ENCODE data around the gene DCAF7.

Gene DCAF7

DNA sequence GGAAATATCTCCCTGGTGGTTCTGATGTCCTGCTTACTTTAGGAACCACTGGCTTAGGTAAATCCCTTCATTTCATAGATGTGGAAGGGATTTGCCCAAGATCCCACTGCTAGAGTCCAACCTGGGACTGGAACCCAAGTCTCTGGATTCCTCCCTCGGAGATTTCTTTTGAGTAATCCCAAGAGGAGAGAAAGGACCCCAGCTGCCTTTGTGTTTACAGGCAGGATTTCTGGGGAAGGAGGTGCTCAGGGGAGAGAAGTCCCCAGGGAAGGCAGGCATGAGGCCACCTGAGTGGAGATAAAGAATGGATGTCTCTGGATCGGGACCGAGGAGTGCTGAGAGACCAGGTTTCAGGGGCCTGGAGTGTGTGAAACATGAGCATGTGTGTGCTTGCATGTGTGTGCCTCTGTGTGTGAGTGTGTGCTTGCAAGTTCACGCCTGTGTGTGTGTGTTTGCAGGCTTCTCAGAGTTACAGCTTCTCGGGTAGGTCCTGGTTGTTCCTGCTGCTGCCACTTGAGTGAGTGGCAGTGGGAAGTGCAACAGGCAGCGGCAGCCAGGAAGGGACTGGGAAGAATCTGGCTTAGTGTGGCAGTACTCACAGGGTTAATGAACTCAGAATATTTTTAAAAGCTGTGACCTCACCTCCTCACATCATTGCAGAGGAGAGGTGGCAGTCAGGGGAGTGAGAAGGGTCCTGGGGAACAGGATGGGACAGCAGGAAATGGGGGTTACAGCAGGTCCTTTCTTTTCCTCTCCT, 24.9 kb upstream of the DCAF7 start:
- Histone ChIP-seq H3K9me3 (ENCODE audit: control insufficient read depth, insufficient read depth, low read length) (no peaks in the 10 kb centered on the region), H3F3A (ENCODE audit: control insufficient read depth, insufficient read depth) (no peaks in the 10 kb centered on the region), H3K79me2 (ENCODE audit: control insufficient read depth, low read length) (no peaks in the 10 kb centered on the region), H3K9me2 (replicated peaks; ENCODE audit: control insufficient read depth, low read length) (no peaks in the 10 kb centered on the region), H3K27me3 (ENCODE audit: control insufficient read depth, low read length) (peaks cover 31% of the 10 kb centered on the region), H3K4me2 (ENCODE audit: low read length) (no peak overlapping the region), H3K4me1 (ENCODE audit: control insufficient read depth, low read length) (no peaks in the 10 kb centered on the region), H3K27ac (ENCODE audit: low read depth, low read length) (no peak overlapping the region), H4K20me1 (ENCODE audit: control insufficient read depth, insufficient read depth, low read depth, low read length) (0 out of 2 replicates have a peak, but pooled peaks cover 2% of the 10 kb centered on the region), H3K36me3 (ENCODE audit: control insufficient read depth, low read length) (no peaks in the 10 kb centered on the region), H3K4me3 (ENCODE audit: low read length) (no peak overlapping the region)
- TF ChIP-seq, protein P1, sequence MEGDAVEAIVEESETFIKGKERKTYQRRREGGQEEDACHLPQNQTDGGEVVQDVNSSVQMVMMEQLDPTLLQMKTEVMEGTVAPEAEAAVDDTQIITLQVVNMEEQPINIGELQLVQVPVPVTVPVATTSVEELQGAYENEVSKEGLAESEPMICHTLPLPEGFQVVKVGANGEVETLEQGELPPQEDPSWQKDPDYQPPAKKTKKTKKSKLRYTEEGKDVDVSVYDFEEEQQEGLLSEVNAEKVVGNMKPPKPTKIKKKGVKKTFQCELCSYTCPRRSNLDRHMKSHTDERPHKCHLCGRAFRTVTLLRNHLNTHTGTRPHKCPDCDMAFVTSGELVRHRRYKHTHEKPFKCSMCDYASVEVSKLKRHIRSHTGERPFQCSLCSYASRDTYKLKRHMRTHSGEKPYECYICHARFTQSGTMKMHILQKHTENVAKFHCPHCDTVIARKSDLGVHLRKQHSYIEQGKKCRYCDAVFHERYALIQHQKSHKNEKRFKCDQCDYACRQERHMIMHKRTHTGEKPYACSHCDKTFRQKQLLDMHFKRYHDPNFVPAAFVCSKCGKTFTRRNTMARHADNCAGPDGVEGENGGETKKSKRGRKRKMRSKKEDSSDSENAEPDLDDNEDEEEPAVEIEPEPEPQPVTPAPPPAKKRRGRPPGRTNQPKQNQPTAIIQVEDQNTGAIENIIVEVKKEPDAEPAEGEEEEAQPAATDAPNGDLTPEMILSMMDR (IDR thresholded peaks at IDR 0.05; ENCODE audit: low read depth, low read length, poor library complexity, severe bottlenecking): no peak
- no peak for TF ChIP-seq EZH2phosphoT487 (IDR thresholded peaks at IDR 0.05; ENCODE audit: borderline replicate concordance, low read length)

GRCh38 chr17:63526861-63527260, 23.4 kb upstream of the DCAF7 start:
- Histone ChIP-seq H4K20me1 (ENCODE audit: control insufficient read depth, insufficient read depth, low read depth, low read length) (0 out of 2 replicates have a peak, but pooled peaks cover 2% of the 10 kb centered on the region), H3K27me3 (ENCODE audit: control insufficient read depth, low read length) (peaks cover 27% of the 10 kb centered on the region), H3K79me2 (ENCODE audit: control insufficient read depth, low read length) (no peaks in the 10 kb centered on the region), H3K9me3 (ENCODE audit: control insufficient read depth, insufficient read depth, low read length) (no peaks in the 10 kb centered on the region), H3F3A (ENCODE audit: control insufficient read depth, insufficient read depth) (no peaks in the 10 kb centered on the region), H3K4me3 (ENCODE audit: low read length) (no peak overlapping the region), H3K36me3 (ENCODE audit: control insufficient read depth, low read length) (no peaks in the 10 kb centered on the region), H3K27ac (ENCODE audit: low read depth, low read length) (no peak overlapping the region), H3K4me2 (ENCODE audit: low read length) (no peak overlapping the region), H3K4me1 (ENCODE audit: control insufficient read depth, low read length) (no peaks in the 10 kb centered on the region), H3K9me2 (replicated peaks; ENCODE audit: control insufficient read depth, low read length) (no peaks in the 10 kb centered on the region)
- no peak for TF ChIP-seq EZH2phosphoT487 (IDR thresholded peaks at IDR 0.05; ENCODE audit: borderline replicate concordance, low read length)
- TF ChIP-seq, protein P1 (IDR thresholded peaks at IDR 0.05; ENCODE audit: low read depth, low read length, poor library complexity, severe bottlenecking): no peak

GRCh38 chr17:63528183-63528582, 22.1 kb upstream of the DCAF7 start:
- peaks cover 27% of the 10 kb centered on the region for H3K27me3 ChIP-seq (ENCODE audit: control insufficient read depth, low read length)
- no peak for TF ChIP-seq EZH2phosphoT487 (IDR thresholded peaks at IDR 0.05; ENCODE audit: borderline replicate concordance, low read length)
- TF ChIP-seq, protein P1 (IDR thresholded peaks at IDR 0.05; ENCODE audit: low read depth, low read length, poor library complexity, severe bottlenecking): no peak
- H3F3A ChIP-seq (ENCODE audit: control insufficient read depth, insufficient read depth): no peaks in the 10 kb centered on the region
- H4K20me1 ChIP-seq (ENCODE audit: control insufficient read depth, insufficient read depth, low read depth, low read length): no peaks in the 10 kb centered on the region
- H3K4me3 ChIP-seq (ENCODE audit: low read length): no peak overlapping the region
- no peaks in the 10 kb centered on the region for H3K9me3 ChIP-seq (ENCODE audit: control insufficient read depth, insufficient read depth, low read length)
- H3K79me2 ChIP-seq (ENCODE audit: control insufficient read depth, low read length): no peaks in the 10 kb centered on the region
- H3K9me2 ChIP-seq (replicated peaks; ENCODE audit: control insufficient read depth, low read length): no peaks in the 10 kb centered on the region
- H3K27ac ChIP-seq (ENCODE audit: low read depth, low read length): no peak overlapping the region
- H3K4me2 ChIP-seq (ENCODE audit: low read length): no peak overlapping the region
- H3K36me3 ChIP-seq (ENCODE audit: control insufficient read depth, low read length): no peaks in the 10 kb centered on the region
- no peaks in the 10 kb centered on the region for H3K4me1 ChIP-seq (ENCODE audit: control insufficient read depth, low read length)
